Neuron (in vitro differentiated cells): ENCODE measurements around the gene RHBDL1.

Source experiments
- H2AFZ ChIP-seq: one replicate; pipeline ENCODE4 v1.6.1; 2013; ENCODE audit warnings: low read depth, mild to moderate bottlenecking, inconsistent platforms, low read length, moderate library complexity
- H3K27me3 ChIP-seq: one replicate; pipeline ENCODE4 v1.6.1; 2013; ENCODE audit warnings: low read length; ENCODE audit not compliant: insufficient read depth
- H3K36me3 ChIP-seq: one replicate; pipeline ENCODE4 v1.6.1; 2013; ENCODE audit warnings: low read length; ENCODE audit not compliant: insufficient read depth
- H3K4me1 ChIP-seq: one replicate; pipeline ENCODE4 v1.6.1; 2013; ENCODE audit warnings: low read length; ENCODE audit not compliant: insufficient read depth
- H3K4me3 ChIP-seq: 2 replicates; pipeline ENCODE4 v1.5.1; 2013; ENCODE audit warnings: mild to moderate bottlenecking, low read length, moderate library complexity
- H3K9me3 ChIP-seq: one replicate; pipeline ENCODE4 v1.6.1; 2013; ENCODE audit warnings: low read length

Gene RHBDL1

GRCh38 chr16:725041-725376, 49.5 kb downstream of the RHBDL1 start:
- no peak overlapping the region for H2AFZ ChIP-seq
- H3K9me3 ChIP-seq, result no peaks in the 10 kb centered on the region
- H3K4me3 ChIP-seq, result no peak overlapping the region
- H3K36me3 ChIP-seq, result no peaks in the 10 kb centered on the region
- H3K4me1 ChIP-seq, result peaks cover 23% of the 10 kb centered on the region
- H3K27me3 ChIP-seq, result no peaks in the 10 kb centered on the region

GRCh38 chr16:725463-726187, 50.2 kb downstream of the RHBDL1 start:
- H2AFZ ChIP-seq, result no peak overlapping the region
- no peaks in the 10 kb centered on the region for H3K9me3 ChIP-seq
- H3K4me3 ChIP-seq, result no peak overlapping the region
- H3K36me3 ChIP-seq, result peaks cover under 1% of the 10 kb centered on the region
- no peaks in the 10 kb centered on the region for H3K27me3 ChIP-seq
- peaks cover 20% of the 10 kb centered on the region for H3K4me1 ChIP-seq

GRCh38 chr16:726188-726437, 50.6 kb downstream of the RHBDL1 start:
- H3K36me3 ChIP-seq, result peaks cover 2% of the 10 kb centered on the region
- no peaks in the 10 kb centered on the region for H3K27me3 ChIP-seq
- H2AFZ ChIP-seq, result no peak overlapping the region
- H3K4me3 ChIP-seq, result no peak overlapping the region
- H3K4me1 ChIP-seq, result peaks cover 20% of the 10 kb centered on the region
- H3K9me3 ChIP-seq, result no peaks in the 10 kb centered on the region

- no peaks in the 10 kb centered on the region for H3K27me3 ChIP-seq
- peaks cover 2% of the 10 kb centered on the region for H3K36me3 ChIP-seq
- H3K4me1 ChIP-seq, result peaks cover 17% of the 10 kb centered on the region
- peak within 1 kb of the TSS; percentile 41 for H3K4me3 ChIP-seq
- H3K9me3 ChIP-seq, result no peaks in the 10 kb centered on the region
- no peak within 1 kb of the TSS for H2AFZ ChIP-seq
Measured at GRCh38 chr16:726438-727290, 51.2 kb downstream of the RHBDL1 start, which contains the start of the genes CCDC78 and HAGHL. TSS of gene CCDC78 (minus strand) at chr16:726443. CDS start at chr16:726367, 76 bp downstream. TSS of gene HAGHL (plus strand) at chr16:727106. CDS start at chr16:727510, 404 bp downstream.

GRCh38 chr16:727291-727977, 52.0 kb downstream of the RHBDL1 start:
- Histone ChIP-seq H3K36me3 (peaks cover 2% of the 10 kb centered on the region), H2AFZ (no peak overlapping the region)

More at GRCh38 chr16:727291-727977, 52.0 kb downstream of the RHBDL1 start:
- Histone ChIP-seq H3K4me1 (peaks cover 11% of the 10 kb centered on the region), H3K9me3 (no peaks in the 10 kb centered on the region), H3K4me3 (peak overlapping the region; percentile 41), H3K27me3 (no peaks in the 10 kb centered on the region)
